Measurements from ENCODE around the gene FSIP1.

- no peak for TF ChIP-seq EZH2phosphoT487 (IDR thresholded peaks at IDR 0.05)
- no peak for TF ChIP-seq CTCF (IDR thresholded peaks at IDR 0.05)
- no peak for TF ChIP-seq EZH2 (IDR thresholded peaks at IDR 0.05)
These were observed 226.8 kb downstream of the FSIP1 start for GRCh38 chr15:39555885-39556284.

Data from neural progenitor cell (in vitro differentiated cells).